Transverse colon (tissue), 4 donors: Measurements from ENCODE around the gene CACNG6. TPM values are rescaled to one million over a fixed set of nuclear protein-coding genes. Genes with fewer than 3 reads are reported as not detected.

Source experiments
- DNase-seq: peaks from one replicate; pipeline ENCODE4 v3.0.0-alpha.2; 2019
- H3K27ac ChIP-seq, 4 donors: fragments of 200-600 bp; sonication (generic); 2 replicates each; pipeline ENCODE4 v1.5.1; 2016 to 2018; ENCODE audit warnings: inconsistent platforms in 4 of 4
- H3K27me3 ChIP-seq: fragments of 200-600 bp; sonication (generic); 2 replicates; pipeline ENCODE4 v1.5.1; 2017; ENCODE audit warnings: inconsistent platforms
- H3K36me3 ChIP-seq, 4 donors: fragments of 200-600 bp; sonication (generic); 2 replicates each; pipeline ENCODE4 v1.5.1; 2017 to 2019; ENCODE audit warnings: inconsistent platforms in 4 of 4
- H3K4me1 ChIP-seq, 4 donors: fragments of 200-600 bp; sonication (generic); 2 replicates each; pipeline ENCODE4 v1.5.1; 2017 to 2020; ENCODE audit warnings: inconsistent platforms in 4 of 4
- H3K4me3 ChIP-seq, 4 donors: fragments of 200-600 bp; sonication (generic); 1 replicate in 1 of 4; 2 replicates in 3 of 4; pipeline versions ENCODE4 v1.5.1 to v1.6.1; 2017 to 2019; ENCODE audit warnings: inconsistent platforms in 4 of 4
- H3K9me3 ChIP-seq, 2 donors: fragments of 200-600 bp; sonication (generic); 2 replicates each; pipeline ENCODE4 v1.5.1; 2017 to 2019; ENCODE audit warnings: inconsistent platforms in 2 of 2
- EP300 ChIP-seq: sonication (generic); formaldehyde crosslinking; IDR thresholded peaks from one replicate; pipeline ENCODE4 v1.6.1; 2017; ENCODE audit warnings: antibody characterized with exemption, low read depth
- POLR2A ChIP-seq: fragments of 450-650 bp; IDR thresholded peaks from one replicate; pipeline ENCODE4 v1.6.1; 2016; ENCODE audit warnings: antibody characterized with exemption, mild to moderate bottlenecking, moderate library complexity
- POLR2AphosphoS5 ChIP-seq, 3 donors: sonication (generic); formaldehyde crosslinking; IDR thresholded peaks; one replicate each; pipeline ENCODE4 v1.6.1; 2016; ENCODE audit warnings: antibody characterized with exemption in 3 of 3
- WGBS, 2 donors: methylation state at CpG; one replicate each; pipeline ENCODE4 v1.1.5; 2018; ENCODE audit warnings: low coverage in 1 of 2; 5-methylcytosine and 5-hydroxymethylcytosine counted together
- in situ Hi-C, 4 donors: fragments of 200-750 bp; cut with MboI; loops; one replicate each; pipeline versions ENCODE4 v1.15.0 to v1.15.1; 2017; ENCODE audit warnings: low sequenced_read_pairs in 3 of 4, low pct_ligation_motif_present in 1 of 4, low pct_unique_long_range_greater_than_20kb in 1 of 4
- intact Hi-C: fragments of 100-400 bp; cut with DNase I; formaldehyde crosslinking; loops from one replicate; pipeline ENCODE4 v1.15.1; 2023; ENCODE audit warnings: low total_unique reads
- total RNA-seq, 4 donors: library from RNA; depleted of rRNA; stranded (reverse); fragments of >200 nt; gene quantifications; one replicate each; pipeline ENCODE4 v1.1.0, GENCODE V29; 2016
- TF ChIP-seq, protein P1 (sequence below), 5 experiments: fragments of 200-600 bp in 3 of 5; fragments of 450-650 bp in 2 of 5; sonication (generic) in 3 of 5; IDR thresholded peaks; 1 replicate in 2 of 5; 2 replicates in 3 of 5; pipeline ENCODE4 v1.5.1; 2016 to 2017; ENCODE audit warnings: antibody characterized with exemption in 5 of 5, inconsistent platforms in 3 of 5, mild to moderate bottlenecking in 2 of 5, moderate library complexity in 1 of 5

The CACNG6 gene
- total RNA-seq, 4 donors from 2014 or later: not detected

DNA sequence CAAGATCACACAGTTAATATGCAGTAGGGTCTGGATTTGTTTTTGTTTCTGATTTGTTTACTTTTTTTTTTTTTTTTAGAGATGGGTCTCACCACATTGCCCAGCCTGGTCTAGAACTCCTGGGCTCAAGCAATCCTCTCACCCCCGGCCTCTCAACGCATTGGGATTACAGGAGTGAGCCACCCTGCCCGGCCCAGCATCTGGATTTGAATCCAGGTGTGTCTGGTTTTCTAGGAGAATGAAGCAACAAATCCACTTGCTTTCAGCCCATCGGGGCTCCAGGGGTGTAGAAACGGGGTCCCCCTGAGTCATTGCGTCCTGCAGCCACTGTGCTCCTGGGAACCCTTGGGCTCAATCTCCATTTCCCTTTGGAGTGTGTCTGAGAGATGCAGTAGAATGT lies 22.1 kb upstream of the CACNG6 start:
- Histone ChIP-seq H3K27me3 (peaks cover 20% of the 10 kb centered on the region), H3K4me3 (no peak overlapping the region), H3K36me3 (no peaks in the 10 kb centered on the region), H3K9me3 (no peaks in the 10 kb centered on the region), H3K4me1 (no peaks in the 10 kb centered on the region), H3K27ac (no peak overlapping the region)
- no peak for DNase-seq
- intact Hi-C loops: no loop called here
- TF ChIP-seq, protein P1, sequence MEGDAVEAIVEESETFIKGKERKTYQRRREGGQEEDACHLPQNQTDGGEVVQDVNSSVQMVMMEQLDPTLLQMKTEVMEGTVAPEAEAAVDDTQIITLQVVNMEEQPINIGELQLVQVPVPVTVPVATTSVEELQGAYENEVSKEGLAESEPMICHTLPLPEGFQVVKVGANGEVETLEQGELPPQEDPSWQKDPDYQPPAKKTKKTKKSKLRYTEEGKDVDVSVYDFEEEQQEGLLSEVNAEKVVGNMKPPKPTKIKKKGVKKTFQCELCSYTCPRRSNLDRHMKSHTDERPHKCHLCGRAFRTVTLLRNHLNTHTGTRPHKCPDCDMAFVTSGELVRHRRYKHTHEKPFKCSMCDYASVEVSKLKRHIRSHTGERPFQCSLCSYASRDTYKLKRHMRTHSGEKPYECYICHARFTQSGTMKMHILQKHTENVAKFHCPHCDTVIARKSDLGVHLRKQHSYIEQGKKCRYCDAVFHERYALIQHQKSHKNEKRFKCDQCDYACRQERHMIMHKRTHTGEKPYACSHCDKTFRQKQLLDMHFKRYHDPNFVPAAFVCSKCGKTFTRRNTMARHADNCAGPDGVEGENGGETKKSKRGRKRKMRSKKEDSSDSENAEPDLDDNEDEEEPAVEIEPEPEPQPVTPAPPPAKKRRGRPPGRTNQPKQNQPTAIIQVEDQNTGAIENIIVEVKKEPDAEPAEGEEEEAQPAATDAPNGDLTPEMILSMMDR (IDR thresholded peaks at IDR 0.05): no peak
- TF ChIP-seq EP300 (no peak), POLR2AphosphoS5 (IDR thresholded peaks at IDR 0.05) (no peak), POLR2A (no peak)
- WGBS, 2 donors: 84 to 94% methylated on average over 4 to 6 of the region's 6 CpGs
- in situ Hi-C loops: no loop called here

DNA sequence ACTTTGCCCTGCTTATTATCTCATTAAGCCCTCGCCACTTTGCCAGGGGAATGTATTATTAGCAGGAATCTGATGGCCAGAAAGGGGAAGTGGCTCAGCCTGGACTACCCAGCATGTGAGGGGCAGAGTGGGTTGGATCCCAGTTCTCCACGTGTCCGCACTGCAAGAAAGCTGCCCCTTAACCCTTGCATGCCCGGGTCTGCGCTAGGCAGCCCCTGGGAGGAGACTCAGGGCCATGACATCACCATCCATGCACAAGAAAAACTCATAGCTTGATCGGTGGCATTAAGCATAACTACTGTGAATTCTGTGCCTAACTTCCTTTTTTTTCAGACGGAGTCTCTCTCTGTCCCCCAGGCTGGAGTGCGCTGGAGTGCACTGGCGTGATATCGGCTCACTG lies 19.8 kb upstream of the CACNG6 start:
- WGBS, 2 donors: 60 to 61% methylated on average over 1 to 10 of the region's 10 CpGs
- H3K4me1 ChIP-seq: no peaks in the 10 kb centered on the region
- in situ Hi-C loops: no loop called here

DNA sequence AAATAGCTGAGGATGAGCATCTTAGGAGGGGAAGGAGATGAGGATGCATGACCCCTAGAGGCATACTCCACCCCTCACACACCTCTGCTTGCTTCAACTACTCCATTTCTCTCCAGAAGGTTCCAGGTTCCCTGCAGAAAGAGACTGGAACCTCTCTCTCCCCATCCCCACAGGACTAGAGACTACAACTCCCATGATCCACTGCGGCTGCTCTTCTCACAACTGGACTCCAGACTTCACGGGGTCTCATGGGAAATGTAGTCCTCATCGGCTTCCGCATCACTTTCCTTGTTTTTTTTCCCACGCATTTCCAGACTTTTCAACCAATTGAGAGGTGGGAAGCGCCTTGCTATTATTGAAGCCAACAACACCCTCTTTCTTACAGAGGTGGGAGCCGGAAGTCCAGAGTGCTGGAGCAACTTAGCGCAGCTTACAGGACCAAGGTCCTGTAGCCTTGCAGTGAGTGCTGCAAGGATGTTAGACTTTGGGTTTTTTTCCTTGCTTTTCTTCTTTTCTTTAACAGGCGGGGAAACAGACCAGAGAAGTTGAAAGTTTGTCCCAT lies 13.9 kb upstream of the CACNG6 start:
- in situ Hi-C loops (no loop called here), intact Hi-C loops (no loop called here)
- H3K4me1 ChIP-seq: peaks cover 0 to 25% (median 3%) of the 10 kb centered on the region in 4 donors
- H3K27me3 ChIP-seq: peaks cover 73% of the 10 kb centered on the region
- no peaks in the 10 kb centered on the region for H3K9me3 ChIP-seq
- no peaks in the 10 kb centered on the region for H3K36me3 ChIP-seq
- peak overlapping the region in 1 of 4 donors; percentile 32 for H3K4me3 ChIP-seq
- H3K27ac ChIP-seq: no peak overlapping the region
- TF ChIP-seq POLR2AphosphoS5 (IDR thresholded peaks at IDR 0.05) (no peak), POLR2A (no peak), EP300 (no peak)
- TF ChIP-seq, protein P1 (IDR thresholded peaks at IDR 0.05): no peak
- peak; percentile 70 for DNase-seq
- WGBS, 2 donors: 5 to 14% methylated on average over 8 to 9 of the region's 9 CpGs

More for the DNA sequence above, 19.8 kb upstream of the CACNG6 start:
- TF ChIP-seq EP300: no peak
- TF ChIP-seq POLR2A: no peak
- TF ChIP-seq POLR2AphosphoS5 (IDR thresholded peaks at IDR 0.05): no peak
- TF ChIP-seq, protein P1 (IDR thresholded peaks at IDR 0.05): no peak
- Histone ChIP-seq H3K4me3 (no peak overlapping the region), H3K36me3 (no peaks in the 10 kb centered on the region), H3K27me3 (peaks cover 18% of the 10 kb centered on the region), H3K27ac (no peak overlapping the region), H3K9me3 (no peaks in the 10 kb centered on the region)
- no peak for DNase-seq
- intact Hi-C loops: no loop called here

DNA sequence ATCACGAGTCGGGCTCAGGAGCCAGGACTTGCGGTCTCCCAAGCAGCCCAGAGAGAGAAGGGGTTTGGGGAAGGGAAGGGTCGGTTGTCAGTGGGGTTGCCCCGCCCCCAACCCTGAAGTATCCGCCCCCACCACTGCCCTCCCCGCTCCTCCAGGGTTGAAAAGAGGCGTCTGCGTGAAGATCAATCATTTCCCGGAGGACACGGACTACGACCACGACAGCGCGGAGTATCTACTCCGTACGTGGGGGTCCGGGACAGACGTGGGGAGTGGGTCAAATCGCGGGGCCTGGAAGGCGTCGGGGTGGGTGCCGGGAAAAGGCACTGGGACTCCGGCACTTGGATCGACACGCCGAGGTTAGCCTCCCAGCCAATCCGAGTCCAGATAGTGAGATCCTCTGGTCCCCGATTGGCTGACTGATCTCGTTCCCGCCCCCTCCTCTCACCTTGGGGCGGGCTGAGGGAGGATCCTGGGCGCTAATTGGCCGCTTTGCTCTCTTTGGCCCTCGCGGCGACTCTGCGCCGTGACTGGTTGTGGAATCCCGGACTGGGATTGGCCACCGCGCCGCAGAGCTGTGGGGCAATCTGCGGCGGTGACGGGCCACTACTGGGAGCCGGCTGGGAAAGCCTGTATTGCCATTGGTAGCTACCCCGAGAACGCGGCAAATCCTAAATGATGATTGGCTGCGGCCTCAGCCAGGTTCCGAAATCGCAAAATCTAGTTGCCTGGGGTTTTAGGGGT lies 13.3 kb upstream of the CACNG6 start:
- intact Hi-C loops (no loop called here), in situ Hi-C loops (no loop called here)
- no peak for DNase-seq
- peak overlapping the region in 1 of 4 donors; percentile 32 for H3K4me3 ChIP-seq
- no peaks in the 10 kb centered on the region for H3K9me3 ChIP-seq
- 36% methylated on average over 54 of the region's 54 CpGs; no CpG with 5 or more reads in 1 of the 2 donors for WGBS, 2 donors
- no peak overlapping the region for H3K27ac ChIP-seq
- peaks cover 0 to 28% (median 6%) of the 10 kb centered on the region in 4 donors for H3K4me1 ChIP-seq
- H3K27me3 ChIP-seq: peaks cover 79% of the 10 kb centered on the region
- H3K36me3 ChIP-seq: no peaks in the 10 kb centered on the region
- TF ChIP-seq POLR2AphosphoS5 (IDR thresholded peaks at IDR 0.05) (no peak), EP300 (no peak), POLR2A (no peak)
- TF ChIP-seq, protein P1 (IDR thresholded peaks at IDR 0.05): no peak
